ENCODE measurements around the gene DCLK1. TPM values are rescaled to one million over a fixed set of nuclear protein-coding genes. Genes with fewer than 3 reads are reported as not detected.

DCLK1 gene
- total RNA-seq, 2 donors from 2014 or later: 3.8 to 3.9 TPM

DNA sequence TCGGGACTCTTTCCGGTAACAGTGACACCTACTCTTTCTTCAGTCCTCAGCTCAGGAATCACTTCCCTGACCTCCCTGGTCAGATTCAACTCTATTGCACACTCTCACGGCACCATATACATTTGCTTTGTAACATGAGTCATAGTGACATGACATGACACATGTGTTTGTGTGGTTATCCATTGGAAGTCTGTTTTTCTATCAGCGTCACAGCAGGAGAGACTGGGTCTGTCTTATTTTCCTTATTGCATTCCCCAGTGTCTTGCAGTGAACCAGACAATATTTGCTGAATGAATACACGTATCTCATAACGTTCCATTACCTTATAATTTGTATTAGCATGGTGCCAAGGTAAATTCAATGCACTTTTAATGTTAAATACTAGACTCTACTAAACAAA, 102.0 kb downstream of the DCLK1 start:
- no peak for DNase-seq (ENCODE audit: low spot score)
- WGBS: 61% methylated on average over 6 of the region's 6 CpGs
- no peak overlapping the region for H3K27ac ChIP-seq
- H3K9me3 ChIP-seq: no peaks in the 10 kb centered on the region
- TF ChIP-seq POLR2AphosphoS5 (IDR thresholded peaks at IDR 0.05) (peak; percentile 28), CTCF (IDR thresholded peaks at IDR 0.05) (no peak)
- H3K27me3 ChIP-seq (replicated peaks; ENCODE audit: insufficient read depth): no peaks in the 10 kb centered on the region
- no peaks in the 10 kb centered on the region for H3K36me3 ChIP-seq
- H3K4me1 ChIP-seq (replicated peaks): no peaks in the 10 kb centered on the region
- no peak overlapping the region for H3K4me3 ChIP-seq
- intact Hi-C loops (cut with DNase I): no loop called here

GRCh38 chr13:36028359-36029025, 102.7 kb downstream of the DCLK1 start:
- no peak for DNase-seq (ENCODE audit: low spot score)
- H3K36me3 ChIP-seq: no peaks in the 10 kb centered on the region
- no peaks in the 10 kb centered on the region for H3K4me1 ChIP-seq (replicated peaks)
- H3K27me3 ChIP-seq (replicated peaks; ENCODE audit: insufficient read depth): no peaks in the 10 kb centered on the region
- no peak overlapping the region for H3K4me3 ChIP-seq
- WGBS: 80% methylated on average over 6 of the region's 6 CpGs
- no peaks in the 10 kb centered on the region for H3K9me3 ChIP-seq
- intact Hi-C loops (cut with DNase I): no loop called here
- no peak for TF ChIP-seq POLR2A (IDR thresholded peaks at IDR 0.05)
- TF ChIP-seq CTCF (IDR thresholded peaks at IDR 0.05): no peak
- TF ChIP-seq POLR2AphosphoS5 (IDR thresholded peaks at IDR 0.05): no peak
- H3K27ac ChIP-seq: no peak overlapping the region

- intact Hi-C loops (cut with DNase I): no loop called here
- no peak for TF ChIP-seq POLR2AphosphoS5 (IDR thresholded peaks at IDR 0.05)
- TF ChIP-seq CTCF (IDR thresholded peaks at IDR 0.05): no peak
- no peak for TF ChIP-seq POLR2A (IDR thresholded peaks at IDR 0.05)
- H3K27ac ChIP-seq: no peak overlapping the region
- no peak overlapping the region for H3K4me3 ChIP-seq
- no peak for DNase-seq (ENCODE audit: low spot score)
- no peaks in the 10 kb centered on the region for H3K36me3 ChIP-seq
- no peaks in the 10 kb centered on the region for H3K27me3 ChIP-seq (replicated peaks; ENCODE audit: insufficient read depth)
- no peaks in the 10 kb centered on the region for H3K4me1 ChIP-seq (replicated peaks)
- H3K9me3 ChIP-seq: no peaks in the 10 kb centered on the region
- 25% methylated on average over 2 of the region's 2 CpGs for WGBS
These were observed 104.7 kb downstream of the DCLK1 start for GRCh38 chr13:36026531-36026930.

DNA sequence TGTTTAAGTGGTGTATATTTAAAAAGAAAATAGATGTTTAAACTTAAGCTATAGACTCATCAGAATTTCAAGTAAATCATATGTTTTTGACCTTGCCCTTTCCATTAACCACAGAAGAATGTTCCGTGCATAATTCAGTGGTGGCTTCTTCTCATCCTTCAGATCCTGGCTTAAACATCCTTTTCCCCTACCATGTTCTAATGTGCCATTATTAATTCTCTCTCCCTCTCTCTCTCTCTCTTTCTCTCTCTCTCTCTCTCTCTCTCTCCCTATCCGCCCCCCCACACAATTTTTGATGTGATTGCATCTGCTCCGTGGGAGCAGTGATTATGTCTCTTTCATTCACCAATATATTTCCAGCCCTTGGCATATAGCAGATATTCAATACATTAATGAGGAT, 116.4 kb downstream of the DCLK1 start:
- WGBS: 90% methylated on average over 3 of the region's 3 CpGs
- TF ChIP-seq CTCF (IDR thresholded peaks at IDR 0.05): no peak
- TF ChIP-seq POLR2AphosphoS5 (IDR thresholded peaks at IDR 0.05): no peak
- TF ChIP-seq POLR2A (IDR thresholded peaks at IDR 0.05): no peak
- no peak for DNase-seq (ENCODE audit: low spot score)
- H3K9me3 ChIP-seq: no peaks in the 10 kb centered on the region
- no peak overlapping the region for H3K4me3 ChIP-seq
- H3K27me3 ChIP-seq (replicated peaks; ENCODE audit: insufficient read depth): no peaks in the 10 kb centered on the region
- H3K27ac ChIP-seq: no peak overlapping the region
- H3K4me1 ChIP-seq (replicated peaks): no peaks in the 10 kb centered on the region
- no peaks in the 10 kb centered on the region for H3K36me3 ChIP-seq
- intact Hi-C loops (cut with DNase I): no loop called here

DNA sequence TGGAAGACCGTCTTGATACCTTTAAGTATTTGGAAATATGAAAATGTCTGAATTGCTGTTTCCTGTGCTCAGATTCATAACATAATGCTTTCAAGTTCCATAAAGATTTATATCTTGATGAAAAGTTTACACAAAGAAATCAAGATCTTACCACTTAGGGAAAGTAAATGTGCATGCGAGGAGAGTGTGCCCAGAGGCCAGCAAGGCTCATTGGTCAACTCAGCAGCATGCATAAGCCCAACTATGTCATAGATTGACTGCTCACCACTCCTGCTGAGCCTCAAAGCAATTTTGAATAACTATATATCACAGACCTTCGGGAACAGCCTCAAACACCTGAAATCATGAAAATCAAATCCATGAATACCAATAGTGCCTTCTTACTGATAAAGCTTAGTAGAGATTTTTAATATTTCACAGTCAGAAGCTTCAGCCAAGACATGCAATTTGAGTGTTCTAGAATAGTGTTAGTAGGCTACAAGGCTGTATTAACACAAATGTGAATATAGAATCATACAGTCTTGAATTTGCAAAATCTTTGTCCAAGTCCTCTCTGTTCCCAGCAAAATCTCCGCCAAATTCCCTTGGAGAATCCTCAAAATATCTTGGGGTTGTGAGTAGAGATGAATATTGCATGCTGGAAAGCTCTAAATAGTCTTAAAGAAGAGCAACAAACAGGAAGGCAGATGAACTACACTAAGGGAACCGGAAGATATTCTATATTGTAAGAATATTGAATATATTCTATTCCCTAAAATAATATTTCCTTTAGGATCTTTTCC, 124.1 kb downstream of the DCLK1 start:
- H3K27me3 ChIP-seq (replicated peaks; ENCODE audit: insufficient read depth): no peaks in the 10 kb centered on the region
- no peaks in the 10 kb centered on the region for H3K4me1 ChIP-seq (replicated peaks)
- no peaks in the 10 kb centered on the region for H3K36me3 ChIP-seq
- no peak for DNase-seq (ENCODE audit: low spot score)
- TF ChIP-seq CTCF (IDR thresholded peaks at IDR 0.05) (no peak), POLR2A (IDR thresholded peaks at IDR 0.05) (no peak)
- H3K27ac ChIP-seq: no peak overlapping the region
- 52% methylated on average over 5 of the region's 5 CpGs for WGBS
- intact Hi-C loops (cut with DNase I): no loop called here
- no peaks in the 10 kb centered on the region for H3K9me3 ChIP-seq
- H3K4me3 ChIP-seq: no peak overlapping the region

All from prostate gland (tissue), 2 donors.